ENCODE data around the gene PACRG.

DNA sequence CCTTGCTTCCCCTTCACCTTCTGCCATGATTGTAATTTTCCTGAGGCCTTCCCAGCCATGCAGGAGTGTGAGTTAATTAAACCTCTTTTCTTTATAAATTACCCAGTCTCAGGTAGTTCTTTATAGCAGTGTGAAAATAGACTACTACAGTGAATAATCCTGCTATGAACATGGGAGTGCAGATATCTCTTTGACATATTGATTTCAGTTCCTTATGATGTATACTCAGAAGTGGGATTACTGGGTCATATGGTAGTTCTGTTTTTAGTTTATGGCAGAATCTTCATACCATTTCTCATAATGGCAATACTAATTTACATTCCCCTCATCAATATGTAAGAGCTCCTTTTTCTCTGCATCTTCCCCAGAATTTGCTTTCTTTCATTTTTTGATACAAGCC, 26.0 kb downstream of the PACRG start:
- no peak for TF ChIP-seq CTCF (IDR thresholded peaks at IDR 0.05; ENCODE audit: extremely low read depth in 1 of 2, insufficient read depth in 1 of 2, low read depth in 1 of 2, low read length in 2 of 2)
- no peak for TF ChIP-seq JUN (IDR thresholded peaks at IDR 0.05; ENCODE audit: borderline replicate concordance, insufficient read depth, insufficient read length, low read depth)
- no peak for TF ChIP-seq GATA2 (IDR thresholded peaks at IDR 0.05; ENCODE audit: insufficient read depth, insufficient read length, low read depth, low read length)
- no peak for TF ChIP-seq EZH2 (IDR thresholded peaks at IDR 0.05; ENCODE audit: borderline replicate concordance, low read depth, low read length, severe bottlenecking)
